Measurements from ENCODE around the gene IGSF22.
"Not testable (repeated sequence)": the region's sequence is repeated elsewhere in the genome, so short reads cannot be mapped to it uniquely, and the experiment has no call there.

Gene IGSF22

DNA sequence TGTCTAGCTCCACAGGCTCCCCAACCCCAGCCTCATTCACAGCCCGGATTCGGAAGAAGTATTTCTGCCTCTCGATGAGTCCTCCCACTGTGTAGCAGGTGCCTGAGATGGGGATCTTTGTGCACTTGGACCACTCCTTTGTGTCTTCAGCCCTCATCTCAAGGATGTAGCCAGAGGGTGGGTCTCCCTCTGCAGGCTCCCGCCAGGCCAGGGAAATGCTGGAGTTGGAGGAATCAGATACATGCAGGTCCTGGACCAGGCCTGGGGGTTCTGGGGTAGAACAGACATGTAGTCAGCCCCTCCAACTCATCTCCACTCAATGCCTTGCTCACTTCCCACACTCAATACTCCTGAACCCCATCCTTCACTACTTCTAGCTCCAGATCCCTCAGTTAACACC is 16.6 kb downstream of the IGSF22 start:
- DNase-seq = no peak

DNA sequence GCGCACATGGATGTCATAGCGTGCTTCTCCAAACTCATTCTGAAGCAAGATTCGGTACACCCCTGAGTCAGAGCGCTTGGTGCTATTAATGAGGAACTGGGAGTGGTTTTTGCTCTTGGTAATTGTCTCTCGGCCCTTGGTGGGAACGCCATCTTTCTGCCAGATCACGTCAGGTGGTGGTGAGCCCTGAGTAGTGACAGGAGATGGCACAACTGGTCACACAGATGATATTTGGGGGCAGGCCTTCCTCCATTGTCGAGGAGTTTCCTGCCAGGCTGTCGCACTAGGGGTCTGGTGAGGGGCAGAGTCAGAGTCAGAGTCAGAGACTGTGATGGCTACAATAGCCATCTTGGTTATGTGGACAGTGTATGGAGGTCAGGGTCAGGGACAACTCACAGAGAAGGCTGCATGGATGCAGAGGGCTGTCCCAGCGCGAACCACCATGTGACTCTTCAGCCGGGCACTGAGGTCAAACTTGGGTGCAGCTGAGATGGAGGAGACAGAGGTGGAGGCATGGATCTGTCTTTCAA is 18.1 kb downstream of the IGSF22 start:
- no peak for DNase-seq

DNA sequence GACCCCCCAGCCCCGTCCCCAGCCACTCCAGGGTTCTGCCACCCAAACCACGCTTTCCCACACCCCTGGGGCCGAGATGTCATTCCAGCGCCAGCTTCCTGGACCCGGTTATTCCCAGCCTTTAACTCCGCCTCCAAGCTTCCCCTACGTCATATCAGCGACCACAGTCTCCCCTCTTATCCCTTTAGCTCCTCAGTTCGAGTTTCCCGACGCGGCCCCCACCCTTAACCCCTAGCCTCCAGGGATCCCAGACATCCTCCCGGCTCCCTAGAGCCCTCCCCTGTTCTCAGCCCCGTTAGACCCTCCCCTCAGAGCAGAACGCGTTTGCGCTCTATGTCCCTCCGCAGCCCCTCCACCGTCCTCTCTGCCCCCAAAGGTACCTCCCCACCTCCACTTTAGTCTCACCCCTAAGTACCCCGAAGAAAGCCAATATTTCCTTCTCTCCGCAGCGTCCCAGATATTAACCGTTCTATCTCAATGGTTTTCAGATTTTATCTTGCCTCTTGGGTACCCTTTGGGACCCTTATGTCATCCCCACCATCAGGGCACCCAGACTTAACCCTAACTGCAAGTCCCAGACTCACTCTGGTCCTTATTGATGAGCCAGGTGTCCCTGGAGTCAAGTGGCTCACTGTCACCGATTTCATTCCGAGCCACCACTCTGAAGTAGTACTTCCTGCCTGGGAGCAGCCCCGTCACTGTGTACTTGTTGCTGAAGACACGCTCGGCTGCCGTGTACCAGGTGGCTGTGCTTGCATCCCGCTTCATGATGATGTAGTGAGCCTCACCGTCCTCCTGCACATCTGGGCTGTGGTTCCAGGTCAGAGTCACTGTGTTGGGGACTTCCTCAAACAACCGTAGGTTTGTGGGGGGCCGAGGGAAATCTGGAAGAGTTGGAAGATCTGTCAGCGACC is 19.4 kb downstream of the IGSF22 start:
- peak; percentile 72 for DNase-seq

DNA sequence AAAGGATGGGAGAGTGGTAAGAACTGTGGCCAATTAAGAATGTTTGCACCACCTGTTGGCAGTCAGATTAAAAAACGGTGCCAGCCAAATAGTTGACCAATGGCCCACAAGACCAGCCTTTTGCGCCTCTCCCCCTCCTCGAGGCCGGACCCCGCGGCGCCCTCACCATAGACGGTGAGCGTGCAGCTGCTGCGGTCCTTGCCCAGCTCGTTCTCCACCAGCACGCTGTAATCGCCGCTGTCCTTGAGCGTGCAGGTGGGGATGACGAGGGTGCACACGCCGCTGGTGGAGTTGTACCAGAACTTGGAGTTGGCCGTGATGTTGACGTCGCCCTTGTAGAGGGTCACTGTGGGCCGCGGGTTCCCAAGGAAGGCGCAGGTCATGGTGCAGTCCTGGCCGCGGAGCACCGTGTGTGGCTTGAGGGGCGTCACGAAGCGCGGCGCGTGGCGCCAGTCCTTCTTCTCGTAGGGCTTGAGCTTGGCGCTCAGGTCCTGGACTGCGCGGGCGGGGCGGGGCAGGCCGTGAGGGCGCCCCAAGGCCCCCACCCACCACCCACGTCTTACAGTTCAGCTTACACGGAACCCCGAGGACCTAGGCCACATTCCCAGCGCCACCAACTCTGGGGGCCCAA is 20.2 kb downstream of the IGSF22 start:
- DNase-seq = peak; percentile 36

DNA sequence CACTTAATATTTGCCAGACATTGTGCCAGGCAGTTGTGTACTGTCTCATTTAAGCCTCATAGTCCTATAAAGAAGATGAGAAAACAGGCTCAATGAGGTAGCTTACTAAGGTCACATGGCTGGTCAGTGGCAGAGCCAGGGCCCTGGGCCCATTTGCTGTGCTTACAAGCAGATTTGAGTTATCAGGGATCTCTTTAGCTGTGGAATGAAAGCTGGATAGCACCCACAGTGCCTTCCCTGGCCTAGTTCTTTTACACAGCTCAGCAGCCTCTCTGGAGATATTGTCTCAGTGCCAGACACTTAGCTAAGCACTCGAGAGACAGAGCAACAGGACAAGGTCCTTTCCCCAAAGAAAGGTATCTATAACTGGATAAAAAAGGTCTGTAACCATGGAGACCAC is 21.3 kb downstream of the IGSF22 start:
- DNase-seq = no peak

DNA sequence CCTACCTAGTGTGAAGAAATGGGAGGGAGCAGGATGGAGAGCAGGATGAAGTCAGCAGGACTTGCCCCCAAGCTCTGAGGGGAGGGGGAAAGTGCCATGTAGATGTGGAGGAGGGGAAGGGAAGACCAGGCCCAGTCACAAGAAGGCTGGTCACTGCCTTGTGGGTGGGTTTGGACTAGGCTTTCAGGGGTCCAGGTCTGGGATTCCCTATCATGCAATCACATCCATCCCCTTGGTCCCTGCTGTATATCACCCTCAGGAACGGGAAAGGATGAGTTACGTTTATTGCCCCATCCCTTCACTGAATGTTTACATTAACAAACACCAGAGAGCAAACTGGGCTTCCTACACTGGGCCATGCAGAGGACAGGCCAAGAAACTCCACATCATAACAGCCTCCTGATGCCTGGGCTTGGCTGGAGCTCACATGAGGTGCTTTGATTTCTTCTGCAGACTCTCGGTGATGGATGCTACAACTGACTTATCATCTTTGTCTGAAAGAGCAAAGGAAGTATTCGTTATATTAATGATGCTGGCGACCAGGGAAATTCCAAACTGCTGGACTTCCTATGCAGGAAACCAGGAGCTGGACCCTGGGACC is 21.8 kb downstream of the IGSF22 start:
- no peak for DNase-seq

DNA sequence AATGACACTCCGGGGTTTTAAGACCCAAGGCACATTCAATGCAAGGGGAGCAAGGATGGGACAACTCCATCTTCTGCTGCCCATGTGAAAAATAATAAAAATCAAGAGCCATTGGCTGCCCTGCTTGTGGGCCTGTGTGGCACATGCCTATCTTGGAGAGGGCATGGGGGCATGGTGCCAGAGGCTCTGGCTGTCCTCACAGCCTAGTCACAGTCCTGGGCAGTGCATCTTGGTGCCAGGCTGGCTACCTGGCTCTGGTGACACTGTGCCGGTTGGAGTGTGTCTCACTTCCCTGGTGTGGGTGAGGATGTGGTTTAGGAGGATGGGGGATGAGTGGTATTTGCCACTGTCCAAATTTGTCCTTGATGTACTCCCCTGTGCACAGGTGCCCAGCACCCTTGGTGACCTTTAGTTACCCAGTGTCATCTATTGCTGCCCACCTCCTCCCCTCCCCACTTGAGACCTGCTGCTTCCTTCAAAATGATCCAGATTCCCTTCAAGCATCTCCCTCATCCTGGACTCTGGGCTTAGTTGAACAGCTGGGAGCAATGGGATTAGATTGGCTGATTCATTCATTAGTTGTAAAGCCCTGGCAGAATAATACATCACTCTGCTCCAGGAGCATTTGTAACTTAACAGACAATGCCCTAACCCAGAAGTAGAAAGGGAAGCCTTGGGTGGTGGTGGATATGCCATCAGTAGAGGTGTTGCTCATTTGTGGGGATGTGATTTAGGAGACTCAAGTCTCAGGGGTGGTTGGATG is 22.8 kb downstream of the IGSF22 start:
- DNase-seq = no peak

DNA sequence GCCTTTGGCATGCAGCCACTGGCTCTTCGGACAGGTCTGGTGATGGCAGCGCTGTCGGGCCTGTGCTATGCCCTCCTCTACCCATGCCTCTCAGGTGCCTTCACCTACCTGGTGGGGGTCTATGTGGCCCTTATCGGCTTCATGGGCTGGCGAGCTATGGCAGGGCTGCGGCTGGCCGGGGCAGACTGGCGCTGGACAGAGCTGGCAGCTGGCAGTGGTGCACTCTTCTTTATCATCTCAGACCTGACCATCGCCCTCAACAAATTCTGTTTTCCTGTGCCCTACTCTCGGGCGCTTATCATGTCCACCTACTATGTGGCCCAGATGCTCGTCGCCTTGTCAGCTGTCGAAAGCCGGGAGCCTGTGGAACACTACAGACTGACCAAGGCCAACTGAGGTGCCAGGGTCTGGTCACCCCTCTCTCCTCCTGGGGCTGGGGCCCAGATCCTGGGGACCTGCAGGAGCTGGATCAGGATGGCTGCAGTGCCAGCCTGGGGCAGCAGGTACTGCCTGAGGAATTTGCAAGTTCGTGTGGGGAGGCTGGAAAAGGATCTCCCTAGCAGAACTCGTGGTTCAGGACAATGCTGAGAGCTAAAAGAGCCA is 24.3 kb downstream of the IGSF22 start:
- DNase-seq = no peak

DNA sequence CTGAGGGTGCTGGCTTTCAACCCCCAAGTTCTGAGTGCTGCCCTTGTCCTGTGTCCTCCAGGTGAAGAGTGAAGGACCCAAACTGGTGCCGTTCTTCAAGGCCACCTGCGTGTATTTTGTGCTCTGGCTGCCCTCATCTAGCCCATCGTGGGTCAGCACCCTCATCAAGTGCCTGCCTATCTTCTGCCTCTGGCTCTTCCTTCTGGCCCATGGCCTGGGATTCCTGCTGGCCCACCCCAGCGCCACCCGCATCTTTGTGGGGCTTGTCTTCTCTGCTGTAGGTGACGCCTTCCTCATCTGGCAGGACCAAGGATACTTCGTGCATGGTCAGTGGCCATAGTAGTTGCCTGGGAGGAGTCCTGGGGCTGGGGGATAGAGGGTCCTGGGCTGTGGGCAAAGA is 25.1 kb downstream of the IGSF22 start:
- DNase-seq = no peak

DNA sequence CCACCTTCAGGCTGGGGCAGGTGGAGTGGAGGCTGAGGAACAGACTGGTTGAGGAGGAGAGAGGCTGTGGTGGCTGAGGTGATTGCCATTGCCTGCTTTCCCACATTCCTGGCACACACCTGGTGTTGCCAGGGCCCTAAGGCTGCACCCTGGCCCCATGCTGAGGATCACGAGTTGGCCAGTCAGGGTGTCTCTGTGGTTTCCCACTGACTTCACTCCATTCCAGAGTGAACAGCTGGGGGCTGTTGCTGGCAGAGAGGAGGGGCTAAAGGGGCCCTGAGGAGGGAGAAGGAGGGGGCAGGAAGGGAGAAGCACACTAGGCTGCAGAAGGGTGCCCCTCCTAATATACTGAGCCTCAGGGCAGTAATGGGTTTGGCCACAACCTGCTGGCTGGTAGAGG is 25.6 kb downstream of the IGSF22 start:
- DNase-seq = no peak

DNA sequence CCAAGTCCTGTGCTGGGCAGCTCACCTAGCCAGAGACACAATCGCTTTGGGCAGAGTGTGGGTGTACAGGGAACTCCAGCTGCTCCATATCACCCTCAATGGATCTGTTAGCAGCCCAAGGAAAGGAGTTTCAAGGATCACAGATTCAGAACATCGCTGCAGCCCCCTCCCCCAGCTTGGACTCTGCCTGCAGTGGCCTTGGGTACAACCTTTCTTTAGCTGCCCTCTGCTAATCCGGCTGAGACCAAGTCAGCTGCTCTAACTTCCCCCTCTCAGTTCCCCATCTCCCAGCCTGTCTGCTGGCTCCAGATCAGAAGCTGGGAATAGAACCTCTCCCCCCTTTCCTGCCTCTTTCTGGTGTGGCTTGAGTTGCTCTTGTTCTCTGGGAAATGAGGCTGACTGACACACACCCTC is 26.1 kb downstream of the IGSF22 start:
- no peak for DNase-seq

DNA sequence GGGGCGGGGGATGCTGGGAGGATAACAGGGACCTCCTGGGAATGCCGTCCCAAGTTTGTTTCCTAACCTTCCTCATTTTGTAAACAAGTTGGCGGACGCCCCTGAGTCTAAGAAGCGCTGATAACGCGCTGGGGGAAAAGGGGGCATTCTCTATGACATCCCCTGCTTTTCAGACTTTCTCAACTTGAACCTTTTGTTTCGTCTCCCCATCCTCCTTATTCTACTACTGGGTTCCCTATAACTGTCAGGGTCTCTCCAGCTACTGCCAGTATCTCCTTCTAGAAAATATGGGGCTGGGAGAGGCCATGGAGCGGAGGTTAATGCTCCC is 26.8 kb downstream of the IGSF22 start:
- no peak for DNase-seq

DNA sequence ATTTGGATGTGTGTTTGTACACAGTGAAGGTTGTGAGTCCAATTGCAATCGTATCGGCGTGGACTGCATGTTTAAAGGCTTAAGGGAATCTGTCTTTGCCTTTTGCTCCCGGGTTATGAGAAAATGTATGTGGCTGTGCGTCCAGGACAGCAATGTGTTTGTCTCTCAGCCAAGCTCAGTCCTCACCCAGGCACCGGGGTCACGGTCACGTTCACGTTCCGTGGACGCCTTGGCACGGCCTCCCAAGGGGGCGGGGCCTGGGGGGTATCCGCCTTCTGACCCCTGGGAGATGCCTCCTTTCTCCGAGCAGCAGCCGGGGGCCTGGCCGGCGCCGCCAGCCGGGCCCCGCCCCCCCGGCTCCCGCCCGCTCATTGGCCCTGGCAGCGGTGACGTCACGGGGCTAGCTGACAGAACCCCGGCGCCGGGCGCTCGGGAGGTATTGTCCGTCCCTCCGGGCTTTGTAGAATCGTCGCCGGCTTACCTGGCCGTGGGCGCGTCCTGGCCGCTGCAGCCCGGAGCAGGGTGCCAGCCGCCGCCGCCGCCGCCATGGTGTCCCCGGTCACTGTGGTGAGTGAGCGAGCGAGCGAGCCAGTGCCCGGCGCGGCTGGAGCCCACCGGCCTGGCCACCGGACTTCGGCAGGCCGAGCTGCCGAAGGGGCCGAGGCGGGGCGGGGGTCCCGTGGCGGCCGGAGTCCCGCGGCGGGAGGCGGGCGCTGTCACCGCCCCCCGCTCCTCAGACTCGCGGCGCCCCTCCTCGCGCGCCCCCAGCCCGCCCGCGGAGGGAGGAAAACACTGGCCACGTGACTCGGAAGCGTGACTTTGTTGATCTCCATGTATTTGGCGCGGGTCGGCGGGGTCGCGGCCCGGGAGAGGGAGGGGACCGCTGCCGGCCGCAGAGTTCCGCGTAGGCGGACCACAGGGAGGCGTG is 27.4 kb downstream of the IGSF22 start, which contains the start of gene TMEM86A:
Gene TMEM86A, plus strand, starts transcription at position 439 of the 928 bp plus-strand sequence. Its CDS starts 108 bp downstream, at position 547.
- peak; percentile 95 for DNase-seq

DNA sequence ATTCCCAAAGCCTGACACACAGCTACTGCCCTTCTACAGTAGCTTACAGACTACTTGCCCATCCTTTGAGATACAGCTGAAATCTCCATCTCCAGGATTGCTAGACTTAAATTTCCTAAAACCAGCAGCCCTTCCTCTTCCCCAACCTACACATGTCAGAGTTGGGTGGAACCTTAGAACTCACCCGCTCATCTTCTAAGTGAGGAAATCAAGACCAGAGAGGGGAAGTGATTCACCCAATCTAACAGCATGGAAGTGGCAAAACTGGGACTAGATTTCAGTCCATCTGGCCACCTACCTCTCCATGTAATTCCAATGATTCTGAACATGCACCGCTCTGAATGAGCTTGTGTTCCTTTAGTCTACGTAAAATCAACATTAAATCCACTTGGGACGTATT is 28.4 kb downstream of the IGSF22 start:
- DNase-seq = no peak

DNA sequence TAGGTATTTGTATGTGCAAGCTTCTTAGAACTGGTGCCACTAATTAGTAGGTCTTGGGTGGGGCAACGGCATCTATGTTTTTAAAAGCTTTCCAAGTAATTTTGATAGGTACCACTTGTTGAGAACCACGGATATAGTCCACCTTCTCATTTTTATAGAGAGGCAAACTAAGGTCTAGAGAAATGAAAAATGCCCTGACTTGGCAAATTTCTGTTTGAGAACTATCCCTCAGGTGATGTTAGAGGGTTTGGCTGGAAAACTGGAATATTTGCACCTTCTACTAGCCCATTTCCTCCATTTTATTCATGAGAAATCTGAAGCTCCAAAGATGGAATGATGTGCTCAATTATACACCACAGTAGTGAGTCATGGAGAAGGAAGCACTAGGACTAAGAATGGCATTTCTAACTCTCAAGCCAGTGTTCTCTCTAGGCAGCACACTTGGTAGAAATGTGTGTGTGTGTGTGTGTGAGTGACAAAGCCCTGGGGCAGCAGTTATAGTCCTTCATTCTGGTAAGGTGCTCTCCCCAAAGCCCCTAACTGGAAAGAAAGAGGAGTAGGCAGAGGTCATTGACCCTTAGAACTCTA is 29.3 kb downstream of the IGSF22 start:
- DNase-seq = no peak

DNA sequence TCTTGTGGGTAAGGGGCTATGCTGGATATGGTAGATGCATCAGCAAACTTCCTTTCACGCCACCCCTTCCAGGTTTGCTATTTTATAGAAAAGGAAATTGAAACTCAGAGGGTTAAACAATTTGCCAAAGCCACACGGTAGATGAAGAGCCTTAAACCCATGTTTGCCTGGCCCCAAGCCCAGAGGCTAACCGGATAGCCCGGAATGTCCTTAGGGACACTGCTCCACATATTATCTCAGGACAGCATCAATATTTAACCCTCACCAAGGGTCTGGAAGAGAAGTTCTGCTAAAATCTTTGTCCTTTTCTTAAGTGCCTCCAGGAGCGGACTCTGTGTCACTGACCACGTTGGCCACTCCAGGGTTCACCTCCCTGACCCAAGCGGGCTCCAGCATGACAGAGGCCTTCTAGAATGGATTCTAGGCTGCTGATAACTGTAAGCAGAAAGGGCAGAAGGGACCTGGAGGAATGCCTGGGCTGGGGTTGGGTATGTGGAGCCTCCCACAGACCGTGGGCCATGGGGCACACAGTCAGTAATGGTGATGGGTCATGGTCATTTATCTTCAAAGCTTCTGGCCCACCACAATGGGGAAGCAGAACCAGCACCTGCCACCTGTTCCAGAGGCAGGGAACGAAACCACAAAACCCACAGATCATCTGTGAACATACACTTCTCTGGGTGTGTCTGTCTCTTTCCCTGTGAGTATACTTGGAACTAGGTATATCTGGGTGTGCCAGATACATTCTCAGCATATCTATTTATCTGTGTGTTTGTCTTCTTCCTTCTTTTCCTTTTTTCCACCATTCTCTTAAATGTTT is 32.8 kb downstream of the IGSF22 start:
- no peak for DNase-seq

DNA sequence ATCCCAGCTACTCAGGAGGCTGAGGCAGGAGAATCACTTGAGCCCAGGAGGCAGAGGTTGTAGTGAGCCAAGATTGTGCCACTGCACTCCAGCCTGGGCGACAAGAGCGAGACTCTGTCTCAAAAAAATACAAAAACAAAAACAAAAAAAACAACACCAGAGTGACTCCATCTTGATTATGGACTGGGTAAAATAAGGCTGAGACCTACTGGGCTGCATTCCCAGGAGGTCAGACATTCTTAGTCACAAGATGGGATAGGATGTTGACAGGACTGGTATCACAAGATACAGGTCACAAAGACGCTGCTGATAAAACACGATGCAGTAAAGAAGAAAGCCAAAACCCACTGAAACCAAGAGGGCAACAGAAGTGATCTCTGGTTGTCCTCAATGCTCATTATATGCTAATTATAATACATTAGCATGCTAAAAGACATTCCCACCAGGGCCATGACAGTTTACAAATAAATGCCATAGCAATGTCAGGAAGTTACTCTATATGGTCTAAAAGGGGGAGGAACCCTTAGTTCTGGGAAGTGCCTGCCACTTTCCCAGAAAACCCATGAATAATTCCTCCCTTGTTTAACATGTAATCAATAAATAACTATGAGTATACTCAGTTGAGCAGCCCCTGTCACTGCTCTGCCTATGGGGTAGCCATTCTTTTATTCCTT is 34.4 kb downstream of the IGSF22 start:
- DNase-seq = not testable (repeated sequence)

DNA sequence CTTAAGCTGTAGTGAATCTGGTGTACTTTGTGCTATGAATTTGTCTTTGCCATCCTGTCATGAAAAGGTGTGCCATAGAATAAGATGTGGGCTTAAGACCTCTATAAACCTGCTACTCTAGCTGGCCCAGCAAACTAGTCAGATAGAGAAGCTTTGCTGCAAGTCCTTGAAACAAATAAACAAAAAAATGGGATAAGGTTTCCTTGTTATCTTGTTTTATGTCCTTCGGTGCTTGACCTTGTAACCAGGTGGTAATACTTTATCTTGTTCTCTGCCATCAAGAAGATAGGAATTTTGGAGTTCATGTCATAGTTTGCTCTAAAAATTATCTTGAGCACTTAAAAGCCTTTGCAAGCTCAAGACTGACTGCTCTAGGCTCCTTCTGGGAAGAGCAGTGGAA is 41.7 kb downstream of the IGSF22 start:
- no peak for DNase-seq

DNA sequence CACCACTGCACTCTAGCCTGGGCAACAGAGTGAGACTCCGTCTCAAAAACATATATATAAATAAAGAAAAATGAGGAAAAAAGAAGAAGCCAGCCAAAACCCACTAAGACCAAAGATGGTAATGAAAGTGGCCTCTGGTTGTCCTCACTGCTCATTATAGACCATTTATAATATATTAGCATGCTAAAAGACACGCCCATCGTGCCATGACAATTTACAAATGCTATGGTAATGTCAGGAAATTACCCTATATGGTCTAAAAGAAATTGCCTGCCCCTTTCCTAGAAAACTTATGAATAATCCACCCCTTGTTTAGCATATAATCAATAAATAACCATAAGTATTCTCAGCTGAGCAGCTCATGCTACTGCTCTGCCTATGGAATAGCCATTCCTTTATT is 43.5 kb downstream of the IGSF22 start:
- DNase-seq = no peak
